Measurements from ENCODE around the gene LYRM4.

LYRM4 gene

DNA sequence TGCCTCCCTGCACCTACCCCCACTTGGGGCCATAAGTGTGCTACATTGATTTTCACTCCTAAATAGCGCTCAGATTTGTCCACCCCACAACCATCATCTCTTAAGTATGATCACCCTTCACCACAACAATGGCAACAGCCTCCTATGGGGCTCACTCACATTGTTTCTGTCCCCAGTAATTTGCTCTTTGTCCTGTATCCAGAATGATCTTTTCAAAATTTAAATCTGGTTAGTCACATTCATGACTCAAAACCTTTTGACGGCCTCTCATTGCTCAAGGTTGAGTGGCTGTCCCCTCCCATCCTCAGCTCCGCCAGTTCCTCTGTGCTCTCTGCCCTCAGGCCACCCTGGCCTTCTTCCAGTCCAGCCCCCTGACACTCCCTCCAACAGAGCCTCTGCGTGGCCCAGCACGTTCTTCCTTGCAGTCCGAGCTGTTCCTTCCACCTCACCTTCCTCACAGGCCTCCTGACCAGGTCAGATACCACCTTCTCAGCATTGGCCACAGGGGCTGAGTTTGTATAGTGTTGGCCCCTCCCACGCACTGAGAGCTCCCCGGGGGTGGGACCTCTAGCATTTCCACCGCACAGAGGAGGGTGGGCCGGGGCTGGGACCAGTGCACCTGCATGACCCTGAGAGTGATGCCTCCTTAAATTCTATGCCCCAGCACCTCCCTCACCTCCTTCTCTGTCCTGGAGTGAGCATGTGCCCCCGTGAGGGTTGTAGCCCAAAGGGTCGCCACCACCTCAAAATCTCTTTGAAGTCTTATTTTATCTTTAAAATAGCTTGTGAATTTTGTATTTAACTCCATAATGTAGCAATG, 178.1 kb downstream of the LYRM4 start:
- no peaks in the 10 kb centered on the region for H3K4me1 Mint-ChIP-seq (ENCODE audit: low read depth)
- H3K27me3 Mint-ChIP-seq (ENCODE audit: low read depth): peaks cover 58% of the 10 kb centered on the region
- no peaks in the 10 kb centered on the region for H3K36me3 Mint-ChIP-seq (ENCODE audit: low read depth)
- DNase-seq (ENCODE audit: low spot score): no peak
- no peak overlapping the region for H3K4me3 Mint-ChIP-seq
- H3K27ac Mint-ChIP-seq: no peak overlapping the region
- H3K9me3 Mint-ChIP-seq: no peaks in the 10 kb centered on the region

DNA sequence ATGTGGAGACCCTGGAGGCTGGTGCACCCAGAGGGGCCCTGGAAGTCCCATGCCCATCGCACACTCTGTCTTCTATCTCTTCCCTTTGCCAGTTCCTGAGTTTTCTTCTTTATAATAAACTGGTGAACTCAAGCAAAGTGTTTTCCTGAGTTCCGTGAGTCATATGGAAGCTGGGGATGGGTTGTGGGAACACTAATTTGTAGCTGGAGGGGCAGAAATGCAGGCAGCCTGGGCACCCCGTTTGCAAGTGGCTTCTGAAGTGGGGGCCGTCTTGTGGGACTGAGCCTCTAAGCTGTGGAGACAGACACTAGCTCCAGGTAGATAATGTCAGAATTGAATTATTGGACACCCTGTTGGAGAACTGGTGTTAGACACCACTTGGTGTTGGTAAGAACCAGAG, 178.8 kb downstream of the LYRM4 start:
- Mint-ChIP-seq H3K27ac (no peak overlapping the region), H3K27me3 (ENCODE audit: low read depth) (peaks cover 54% of the 10 kb centered on the region), H3K36me3 (ENCODE audit: low read depth) (no peaks in the 10 kb centered on the region), H3K4me3 (no peak overlapping the region), H3K4me1 (ENCODE audit: low read depth) (no peaks in the 10 kb centered on the region), H3K9me3 (no peaks in the 10 kb centered on the region)
- no peak for DNase-seq (ENCODE audit: low spot score)

DNA sequence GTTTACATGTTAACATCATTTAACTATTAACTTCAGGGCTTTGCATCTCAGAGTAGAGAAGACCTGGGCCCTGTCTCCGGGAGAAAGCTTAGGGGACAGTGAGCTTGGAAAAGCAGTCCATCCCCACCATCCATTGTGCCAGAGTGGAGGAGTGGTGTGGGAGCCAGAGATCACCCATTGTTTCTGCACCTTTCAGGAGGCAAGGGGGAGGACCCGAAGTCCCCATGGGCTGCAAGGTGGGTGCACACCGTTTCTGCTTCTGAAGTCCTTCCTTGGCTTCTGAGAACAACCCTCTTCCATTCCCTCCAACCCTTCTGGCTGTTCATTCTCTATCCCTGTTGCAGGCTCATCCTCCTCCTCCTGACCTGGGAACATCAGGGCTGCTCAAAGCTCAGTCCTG, 179.6 kb downstream of the LYRM4 start:
- DNase-seq (ENCODE audit: low spot score): no peak
- Mint-ChIP-seq H3K27ac (no peak overlapping the region), H3K27me3 (ENCODE audit: low read depth) (peaks cover 52% of the 10 kb centered on the region), H3K4me3 (no peak overlapping the region), H3K9me3 (no peaks in the 10 kb centered on the region), H3K4me1 (ENCODE audit: low read depth) (no peaks in the 10 kb centered on the region), H3K36me3 (ENCODE audit: low read depth) (no peaks in the 10 kb centered on the region)

DNA sequence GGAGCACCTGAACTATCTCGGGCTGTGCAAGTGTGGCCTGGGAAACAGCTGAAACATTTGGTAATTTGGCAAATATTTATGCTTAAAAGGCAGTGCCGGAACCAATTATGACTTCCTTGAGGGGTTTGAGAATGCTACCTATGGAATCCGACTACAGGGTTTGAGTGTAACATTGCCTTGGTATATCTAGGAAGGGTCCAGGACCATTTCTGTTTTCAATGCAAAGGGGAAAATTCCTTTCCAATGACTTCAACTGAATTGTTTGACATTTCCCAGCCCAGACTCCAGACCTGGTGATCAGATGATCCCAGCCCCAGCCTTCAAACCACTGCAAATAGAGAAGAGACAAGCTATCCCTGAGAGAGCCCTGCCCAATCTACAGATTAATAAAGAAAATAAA, 180.2 kb downstream of the LYRM4 start:
- DNase-seq (ENCODE audit: low spot score): no peak
- H3K36me3 Mint-ChIP-seq (ENCODE audit: low read depth): no peaks in the 10 kb centered on the region
- peaks cover 51% of the 10 kb centered on the region for H3K27me3 Mint-ChIP-seq (ENCODE audit: low read depth)
- H3K4me1 Mint-ChIP-seq (ENCODE audit: low read depth): no peaks in the 10 kb centered on the region
- no peaks in the 10 kb centered on the region for H3K9me3 Mint-ChIP-seq
- H3K4me3 Mint-ChIP-seq: no peak overlapping the region
- no peak overlapping the region for H3K27ac Mint-ChIP-seq

DNA sequence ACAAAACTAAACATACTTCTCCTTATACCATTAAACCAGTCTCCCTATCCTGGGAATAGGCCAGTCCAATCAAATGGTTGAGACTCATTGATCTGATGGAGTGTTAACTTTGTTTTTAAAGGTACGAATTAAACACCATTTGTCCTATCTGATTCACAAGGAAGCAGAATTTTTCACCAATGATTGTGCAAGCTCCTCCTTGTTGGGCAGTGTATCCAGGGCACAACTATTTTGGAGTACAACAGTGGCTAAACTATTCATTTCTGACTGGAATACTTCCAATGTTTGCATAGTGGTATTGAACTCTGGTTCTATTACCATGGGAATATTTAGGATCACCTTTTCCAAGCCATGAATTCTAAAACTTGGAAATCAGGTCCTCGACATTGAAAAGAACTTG, 181.1 kb downstream of the LYRM4 start:
- Mint-ChIP-seq H3K27me3 (ENCODE audit: low read depth) (peaks cover 57% of the 10 kb centered on the region), H3K4me3 (no peak overlapping the region), H3K36me3 (ENCODE audit: low read depth) (no peaks in the 10 kb centered on the region), H3K27ac (no peak overlapping the region), H3K4me1 (ENCODE audit: low read depth) (no peaks in the 10 kb centered on the region), H3K9me3 (no peaks in the 10 kb centered on the region)
- DNase-seq (ENCODE audit: low spot score): no peak

DNA sequence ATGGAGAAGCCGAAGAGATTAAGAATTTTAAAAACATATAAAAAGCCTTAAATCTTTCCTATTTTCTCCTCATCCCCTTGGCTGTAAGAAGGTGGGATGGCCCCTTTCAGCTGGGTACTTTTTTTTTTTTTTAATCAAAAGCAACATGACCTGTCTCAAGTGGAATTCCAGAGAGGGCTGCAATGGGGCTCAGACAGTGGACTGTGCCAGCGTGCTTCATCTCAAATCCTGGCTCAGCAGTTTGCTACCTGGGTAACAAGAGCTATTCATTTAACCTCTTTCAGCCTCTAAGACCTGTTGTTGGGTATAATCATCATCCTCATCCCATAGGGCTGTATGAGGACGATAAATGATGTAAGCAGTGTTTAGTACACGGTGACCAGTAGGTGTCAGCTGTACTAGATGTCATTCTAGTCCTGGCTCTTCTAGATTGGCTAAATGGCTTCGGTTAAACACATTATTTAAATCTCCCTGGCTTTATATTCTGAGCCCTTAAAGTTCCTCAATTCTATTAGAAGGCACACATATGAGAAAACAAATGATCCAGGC, 182.6 kb downstream of the LYRM4 start:
- DNase-seq (ENCODE audit: low spot score): no peak
- Mint-ChIP-seq H3K9me3 (no peaks in the 10 kb centered on the region), H3K36me3 (ENCODE audit: low read depth) (no peaks in the 10 kb centered on the region), H3K4me1 (ENCODE audit: low read depth) (no peaks in the 10 kb centered on the region), H3K27ac (no peak overlapping the region), H3K27me3 (ENCODE audit: low read depth) (peaks cover 52% of the 10 kb centered on the region), H3K4me3 (no peak overlapping the region)

DNA sequence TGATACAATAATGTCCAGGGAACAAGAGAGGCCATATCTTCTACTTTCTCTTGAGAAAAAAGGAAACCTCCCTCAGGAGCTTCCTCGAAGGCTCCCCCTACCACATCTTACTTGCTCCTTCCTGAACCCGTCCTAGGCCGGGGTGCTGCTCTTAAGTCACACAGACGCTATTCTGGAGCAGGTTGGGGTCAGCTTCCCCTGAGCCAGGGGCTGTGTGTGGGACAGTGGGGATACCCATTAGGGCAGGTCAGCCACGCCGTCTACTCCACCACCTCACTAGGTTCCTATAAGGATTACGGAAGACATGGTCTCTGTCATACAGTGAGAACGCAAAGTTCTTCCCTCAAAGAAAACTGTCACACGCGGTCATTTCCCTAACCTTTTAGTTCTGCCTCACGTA, 183.8 kb downstream of the LYRM4 start:
- Mint-ChIP-seq H3K27me3 (ENCODE audit: low read depth) (peaks cover 42% of the 10 kb centered on the region), H3K27ac (no peak overlapping the region), H3K4me1 (ENCODE audit: low read depth) (peaks cover 2% of the 10 kb centered on the region), H3K36me3 (ENCODE audit: low read depth) (no peaks in the 10 kb centered on the region), H3K4me3 (no peak overlapping the region), H3K9me3 (no peaks in the 10 kb centered on the region)
- DNase-seq (ENCODE audit: low spot score): no peak

DNA sequence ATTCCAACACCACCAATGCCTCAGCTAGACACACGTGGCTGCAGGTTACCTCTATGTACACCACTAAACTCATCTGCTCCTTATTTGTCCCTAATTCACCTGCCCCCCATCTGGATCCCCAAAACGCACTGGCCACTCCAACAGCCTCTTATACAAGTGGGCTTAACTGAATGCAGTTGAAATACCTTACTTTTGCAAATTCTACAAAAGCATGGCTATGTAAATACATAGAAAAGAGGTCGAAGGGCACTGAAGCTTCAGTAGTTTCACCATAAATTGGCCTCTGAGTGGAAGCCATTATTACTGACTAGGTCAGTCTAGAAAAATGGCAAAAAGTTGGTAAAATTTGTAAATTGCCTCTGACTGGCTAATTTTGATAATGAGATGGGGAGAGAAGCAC, 186.8 kb downstream of the LYRM4 start:
- H3K9me3 Mint-ChIP-seq: no peaks in the 10 kb centered on the region
- H3K4me3 Mint-ChIP-seq: no peak overlapping the region
- H3K27me3 Mint-ChIP-seq (ENCODE audit: low read depth): peaks cover 27% of the 10 kb centered on the region

DNA sequence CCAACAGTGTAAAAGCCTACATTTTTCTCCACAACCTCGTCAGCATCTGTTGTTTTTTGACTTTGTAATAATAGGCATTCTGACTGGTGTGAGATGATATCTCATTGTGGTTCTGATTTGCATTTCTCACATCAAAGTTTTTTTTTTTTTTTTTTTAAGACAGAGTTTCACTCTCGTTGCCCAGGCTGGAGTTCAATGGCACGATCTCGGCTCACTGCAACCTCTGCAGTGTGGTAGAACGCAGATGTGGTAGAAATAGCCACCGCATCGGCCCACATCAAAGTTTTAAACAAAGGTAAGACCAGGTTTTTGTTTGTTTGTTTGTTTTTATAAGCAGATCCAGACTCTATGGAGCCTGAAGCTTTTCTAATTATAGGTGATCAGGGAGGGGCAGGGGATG, 188.3 kb downstream of the LYRM4 start:
- H3K9me3 Mint-ChIP-seq: no peaks in the 10 kb centered on the region
- H3K4me1 Mint-ChIP-seq (ENCODE audit: low read depth): peaks cover 2% of the 10 kb centered on the region
- H3K4me3 Mint-ChIP-seq: no peak overlapping the region
- H3K36me3 Mint-ChIP-seq (ENCODE audit: low read depth): no peaks in the 10 kb centered on the region
- DNase-seq (ENCODE audit: low spot score): no peak
- no peak overlapping the region for H3K27ac Mint-ChIP-seq
- H3K27me3 Mint-ChIP-seq (ENCODE audit: low read depth): peaks cover 26% of the 10 kb centered on the region

More for the DNA sequence above, 186.8 kb downstream of the LYRM4 start:
- H3K36me3 Mint-ChIP-seq (ENCODE audit: low read depth): no peaks in the 10 kb centered on the region
- peaks cover 2% of the 10 kb centered on the region for H3K4me1 Mint-ChIP-seq (ENCODE audit: low read depth)
- no peak for DNase-seq (ENCODE audit: low spot score)
- H3K27ac Mint-ChIP-seq: no peak overlapping the region

DNA sequence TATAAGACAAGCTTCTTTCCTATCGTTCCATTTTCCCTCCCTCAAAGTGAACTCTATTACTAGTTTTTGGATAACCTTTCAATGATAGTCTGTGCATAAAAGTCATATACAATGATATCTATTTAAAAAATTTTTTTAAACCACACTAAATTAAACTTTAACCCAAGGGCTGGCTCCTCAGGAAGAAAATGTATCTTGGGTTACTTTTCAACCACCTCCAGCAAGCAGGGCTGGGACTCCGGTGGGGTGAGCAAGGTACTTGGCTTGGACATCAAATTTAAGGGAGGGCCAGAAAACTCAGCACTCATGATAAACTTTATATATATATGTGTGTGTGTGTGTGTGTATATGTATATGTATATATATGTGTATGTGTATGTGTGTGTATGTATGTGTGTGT, 189.5 kb downstream of the LYRM4 start:
- Mint-ChIP-seq H3K4me3 (no peak overlapping the region), H3K36me3 (ENCODE audit: low read depth) (no peaks in the 10 kb centered on the region), H3K9me3 (no peaks in the 10 kb centered on the region), H3K27ac (no peak overlapping the region), H3K4me1 (ENCODE audit: low read depth) (peaks cover 2% of the 10 kb centered on the region), H3K27me3 (ENCODE audit: low read depth) (peaks cover 17% of the 10 kb centered on the region)
- no peak for DNase-seq (ENCODE audit: low spot score)

DNA sequence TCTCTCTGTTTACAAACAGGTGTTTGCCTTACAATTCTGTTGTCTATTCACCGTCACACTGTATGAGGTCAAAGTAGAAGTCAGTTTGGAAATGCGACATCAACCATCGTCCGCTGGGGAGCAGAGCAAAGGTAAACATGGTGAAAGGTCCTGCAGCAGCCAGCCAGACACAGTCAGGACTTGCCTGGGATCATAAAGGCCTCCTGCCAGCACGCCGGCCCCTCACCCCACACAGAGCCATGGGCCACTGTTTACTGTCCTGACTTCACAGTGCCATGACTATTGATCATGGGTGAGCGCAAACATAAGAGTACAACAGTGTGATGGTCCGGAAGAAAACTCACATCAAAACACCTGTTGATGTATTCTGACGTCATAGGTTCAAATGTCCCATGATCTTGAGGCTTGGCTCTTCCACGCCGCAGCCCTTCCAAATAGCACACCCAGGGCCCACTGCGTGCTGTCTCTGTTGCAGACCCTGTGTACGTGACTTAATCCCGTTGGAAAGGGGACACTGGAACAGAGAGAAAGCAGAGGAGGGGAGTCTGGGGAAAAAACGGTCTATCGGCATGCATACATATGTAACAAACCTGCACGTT, 192.5 kb downstream of the LYRM4 start:
- no peaks in the 10 kb centered on the region for H3K9me3 Mint-ChIP-seq
- no peak for DNase-seq (ENCODE audit: low spot score)
- peaks cover 2% of the 10 kb centered on the region for H3K4me1 Mint-ChIP-seq (ENCODE audit: low read depth)
- H3K27me3 Mint-ChIP-seq (ENCODE audit: low read depth): peaks cover 3% of the 10 kb centered on the region
- H3K4me3 Mint-ChIP-seq: no peak overlapping the region
- H3K36me3 Mint-ChIP-seq (ENCODE audit: low read depth): no peaks in the 10 kb centered on the region
- H3K27ac Mint-ChIP-seq: no peak overlapping the region

DNA sequence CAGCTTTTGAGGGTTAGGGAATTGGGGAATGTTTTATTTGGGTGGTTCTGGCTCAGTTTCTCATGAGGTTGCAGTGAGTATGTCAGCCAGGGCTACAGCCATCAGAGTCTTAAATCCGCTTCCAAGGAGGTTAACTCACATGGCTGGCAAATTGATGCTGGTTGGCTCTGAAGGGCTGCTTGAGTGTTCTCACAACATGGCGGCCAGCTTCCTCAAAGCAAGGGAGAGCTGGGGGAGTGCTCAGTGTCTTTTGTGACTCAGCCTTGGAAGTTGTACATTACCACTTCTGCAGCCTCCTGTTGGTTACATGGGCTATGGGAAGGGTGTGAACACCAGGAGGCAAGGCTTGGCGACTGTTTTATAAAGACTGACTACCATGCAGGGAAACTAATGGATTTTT, 193.4 kb downstream of the LYRM4 start:
- no peaks in the 10 kb centered on the region for H3K27me3 Mint-ChIP-seq (ENCODE audit: low read depth)
- no peaks in the 10 kb centered on the region for H3K9me3 Mint-ChIP-seq
- H3K36me3 Mint-ChIP-seq (ENCODE audit: low read depth): no peaks in the 10 kb centered on the region
- no peaks in the 10 kb centered on the region for H3K4me1 Mint-ChIP-seq (ENCODE audit: low read depth)
- no peak overlapping the region for H3K4me3 Mint-ChIP-seq
- H3K27ac Mint-ChIP-seq: no peak overlapping the region
- no peak for DNase-seq (ENCODE audit: low spot score)

DNA sequence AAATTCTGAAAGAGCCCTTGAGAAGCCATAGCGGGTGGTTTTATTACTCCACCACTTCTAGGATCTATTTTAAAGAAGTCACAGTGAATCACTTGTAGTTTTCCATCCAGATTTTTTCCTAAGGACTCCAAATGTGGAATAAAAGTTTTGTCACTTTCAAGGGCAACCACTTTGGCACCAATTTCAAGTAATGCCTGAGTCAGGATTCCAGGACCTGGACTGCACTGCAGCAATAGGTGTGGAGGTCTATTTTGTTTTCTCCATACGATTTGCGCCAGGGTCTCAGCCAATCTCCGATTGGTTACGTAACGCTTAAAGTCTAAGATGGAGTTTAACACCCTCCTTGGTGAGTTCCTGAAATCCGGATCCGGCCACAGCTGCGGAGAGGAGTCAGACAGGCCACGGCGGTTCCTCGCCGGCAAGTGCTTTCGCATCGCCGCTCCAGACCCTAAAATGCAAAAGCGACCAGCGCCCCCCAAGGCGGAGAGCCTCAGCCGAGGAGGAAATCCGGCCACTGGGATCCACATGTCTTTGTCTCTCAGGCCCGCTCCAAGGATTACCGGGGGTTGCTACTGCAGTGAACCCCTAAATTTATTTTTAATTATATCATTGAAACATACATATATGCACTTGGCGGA, 194.2 kb downstream of the LYRM4 start:
- H3K27ac Mint-ChIP-seq: no peak overlapping the region
- no peaks in the 10 kb centered on the region for H3K36me3 Mint-ChIP-seq (ENCODE audit: low read depth)
- H3K9me3 Mint-ChIP-seq: no peaks in the 10 kb centered on the region
- H3K27me3 Mint-ChIP-seq (ENCODE audit: low read depth): no peaks in the 10 kb centered on the region
- DNase-seq (ENCODE audit: low spot score): no peak
- no peaks in the 10 kb centered on the region for H3K4me1 Mint-ChIP-seq (ENCODE audit: low read depth)
- no peak overlapping the region for H3K4me3 Mint-ChIP-seq

DNA sequence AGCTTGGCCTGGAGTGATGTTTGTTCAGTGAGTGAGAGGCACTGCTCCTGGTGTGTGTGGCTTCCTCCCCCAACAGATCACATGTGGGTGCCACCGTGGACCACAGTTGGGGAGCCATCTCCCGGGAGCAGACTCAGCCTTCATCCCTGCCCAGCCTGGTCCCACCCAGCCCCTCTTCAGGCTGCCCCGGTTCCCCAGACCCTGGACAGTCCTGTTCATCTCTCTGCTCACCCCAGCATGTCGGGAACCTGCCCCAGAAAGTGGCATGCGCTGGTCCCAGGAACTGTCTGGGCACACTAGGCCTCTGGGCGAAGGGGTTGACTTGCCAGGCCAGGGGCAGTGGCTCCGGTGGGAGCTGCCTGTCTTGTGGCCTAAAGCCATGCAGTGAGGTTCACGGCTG, 197.1 kb downstream of the LYRM4 start:
- no peak for DNase-seq (ENCODE audit: low spot score)
- Mint-ChIP-seq H3K4me3 (no peak overlapping the region), H3K4me1 (ENCODE audit: low read depth) (no peaks in the 10 kb centered on the region), H3K27ac (no peak overlapping the region), H3K9me3 (no peaks in the 10 kb centered on the region), H3K27me3 (ENCODE audit: low read depth) (peaks cover 3% of the 10 kb centered on the region), H3K36me3 (ENCODE audit: low read depth) (no peaks in the 10 kb centered on the region)

All from T-helper 2 cell treated with Interferon-gamma antibody and Interleukin-4, amounts not matched to agents 5 μg/mL and 100 μg/mL, for 36 hours (primary cell).